Trophoblast cell (in vitro differentiated cells and primary cell): ENCODE results near the gene CYP2E1.
"Not testable (repeated sequence)": the region's sequence is repeated elsewhere in the genome, so short reads cannot be mapped to it uniquely, and the experiment has no call there.

Experiments
- DNase-seq, 2 donors: peaks; one replicate each; pipeline ENCODE4 v3.0.0-alpha.2; 2016
- H2AFZ ChIP-seq: 2 replicates; pipeline ENCODE4 v1.6.1; 2013; ENCODE audit warnings: low read length, moderate library complexity, mild to moderate bottlenecking; ENCODE audit not compliant: insufficient read depth, poor library complexity
- H2AK5ac ChIP-seq: 2 replicates; pipeline ENCODE4 v1.6.1; 2013; ENCODE audit warnings: mild to moderate bottlenecking, low read length
- H2BK120ac ChIP-seq: 2 replicates; pipeline ENCODE4 v1.6.1; 2013; ENCODE audit warnings: low read length, mild to moderate bottlenecking, moderate library complexity; ENCODE audit not compliant: insufficient read depth, poor library complexity
- H2BK12ac ChIP-seq: 2 replicates; pipeline ENCODE4 v1.6.1; 2013; ENCODE audit warnings: mild to moderate bottlenecking, low read length, moderate library complexity
- H2BK5ac ChIP-seq: 2 replicates; pipeline ENCODE4 v1.6.1; 2013; ENCODE audit warnings: low read length, low read depth, moderate library complexity, mild to moderate bottlenecking; ENCODE audit not compliant: poor library complexity
- H3K14ac ChIP-seq: 2 replicates; pipeline ENCODE4 v1.6.1; 2013; ENCODE audit warnings: mild to moderate bottlenecking, low read length
- H3K18ac ChIP-seq: 2 replicates; pipeline ENCODE4 v1.6.1; 2013; ENCODE audit warnings: mild to moderate bottlenecking, low read length
- H3K23ac ChIP-seq: 2 replicates; pipeline ENCODE4 v1.6.1; 2013; ENCODE audit warnings: low read length
- H3K27ac ChIP-seq: 2 replicates; pipeline ENCODE4 v1.5.1; 2013; ENCODE audit warnings: low read depth, mild to moderate bottlenecking, inconsistent platforms, low read length, moderate library complexity
- H3K27me3 ChIP-seq: 2 replicates; pipeline ENCODE4 v1.6.1; 2013; ENCODE audit warnings: inconsistent platforms, mild to moderate bottlenecking, low read length, moderate library complexity; ENCODE audit not compliant: insufficient read depth
- H3K36me3 ChIP-seq, 2 experiments: 1 replicate in 1 of 2; 2 replicates in 1 of 2; pipeline ENCODE4 v1.6.1; 2013; ENCODE audit warnings: low read length in 2 of 2, mild to moderate bottlenecking in 2 of 2, moderate library complexity in 1 of 2; ENCODE audit not compliant: insufficient read depth in 2 of 2, control insufficient read depth in 1 of 2
- H3K4ac ChIP-seq: 2 replicates; pipeline ENCODE4 v1.6.1; 2013; ENCODE audit warnings: low read depth, mild to moderate bottlenecking, low read length, moderate library complexity
- H3K4me1 ChIP-seq, 2 experiments: 1 replicate in 1 of 2; 2 replicates in 1 of 2; pipeline ENCODE4 v1.6.1; 2013; ENCODE audit warnings: low read length in 2 of 2, mild to moderate bottlenecking in 2 of 2, moderate library complexity in 1 of 2; ENCODE audit not compliant: insufficient read depth in 2 of 2, control insufficient read depth in 1 of 2
- H3K4me2 ChIP-seq: 2 replicates; pipeline ENCODE4 v1.6.1; 2013; ENCODE audit warnings: inconsistent platforms, mild to moderate bottlenecking, low read length, moderate library complexity
- H3K4me3 ChIP-seq: 2 replicates; pipeline ENCODE4 v1.5.1; 2013; ENCODE audit warnings: mild to moderate bottlenecking, low read depth, low read length, inconsistent platforms
- H3K79me1 ChIP-seq: one replicate; pipeline ENCODE4 v1.6.1; 2013; ENCODE audit warnings: low read length
- H3K79me2 ChIP-seq: 2 replicates; pipeline ENCODE4 v1.6.1; 2013; ENCODE audit warnings: low read length, mild to moderate bottlenecking; ENCODE audit not compliant: control insufficient read depth, insufficient read depth, poor library complexity
- H3K9ac ChIP-seq: 2 replicates; pipeline ENCODE4 v1.6.1; 2013; ENCODE audit warnings: mild to moderate bottlenecking, low read length
- H3K9me3 ChIP-seq: 2 replicates; pipeline ENCODE4 v1.6.1; 2013; ENCODE audit warnings: low read depth, mild to moderate bottlenecking, control low read depth, inconsistent platforms, low read length; ENCODE audit not compliant: insufficient read depth
- H4K12ac ChIP-seq: 2 replicates; pipeline ENCODE4 v1.6.1; 2013; ENCODE audit warnings: low read depth, mild to moderate bottlenecking, low read length, moderate library complexity
- H4K8ac ChIP-seq: 2 replicates; pipeline ENCODE4 v1.6.1; 2013; ENCODE audit warnings: low read depth, mild to moderate bottlenecking, low read length, moderate library complexity
- H4K91ac ChIP-seq: one replicate; pipeline ENCODE4 v1.6.1; 2013; ENCODE audit warnings: low read depth, mild to moderate bottlenecking, low read length, moderate library complexity
- WGBS: extraction: QIAGEN DNeasy Blood & Tissue Kit; methylation state at CpG from one replicate; pipeline ENCODE4 v1.1.7; 2013; ENCODE audit warnings: missing lambda C conversion rate; ENCODE audit not compliant: insufficient read length, insufficient coverage; ENCODE audit errors: extremely low coverage; 5-methylcytosine and 5-hydroxymethylcytosine counted together

CYP2E1 gene

GRCh38 chr10:133568831-133569527, 41.8 kb downstream of the CYP2E1 start:
- not testable (repeated sequence) for H2AK5ac ChIP-seq, H4K12ac ChIP-seq, H3K79me2 ChIP-seq, H3K27ac ChIP-seq, H2BK12ac ChIP-seq, H3K14ac ChIP-seq, H3K4me2 ChIP-seq, H3K9ac ChIP-seq, H3K4me1 ChIP-seq, H2BK120ac ChIP-seq, H3K27me3 ChIP-seq, H3K23ac ChIP-seq, H2BK5ac ChIP-seq, H3K79me1 ChIP-seq, H3K36me3 ChIP-seq, H2AFZ ChIP-seq, H4K8ac ChIP-seq, H3K4me3 ChIP-seq, H3K18ac ChIP-seq, H3K4ac ChIP-seq, DNase-seq, H4K91ac ChIP-seq
- WGBS: no CpG with 5 or more reads among the region's 80 CpGs
- peaks cover 40% of the 10 kb centered on the region for H3K9me3 ChIP-seq

DNA sequence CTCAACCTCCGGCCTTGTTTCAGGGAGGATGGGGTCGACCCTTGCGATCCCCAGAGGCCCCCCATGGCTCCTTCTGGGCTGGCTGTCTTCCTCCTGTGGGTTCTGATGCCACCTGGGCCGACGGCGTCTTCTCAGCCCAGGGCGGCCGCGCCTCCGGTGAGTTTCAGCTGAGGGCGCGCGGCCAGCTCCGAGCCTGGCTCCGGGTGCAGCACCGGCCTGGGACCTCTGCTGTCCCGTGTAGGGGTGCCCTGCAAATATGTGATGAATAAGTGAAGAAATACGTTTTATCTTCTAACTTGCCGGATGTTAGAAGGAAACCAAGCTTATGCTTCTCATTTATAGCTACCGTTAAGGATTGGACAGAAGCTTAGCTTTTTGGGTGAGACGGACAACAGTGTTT, 42.6 kb downstream of the CYP2E1 start:
- H2BK120ac ChIP-seq, H2AK5ac ChIP-seq, H3K27ac ChIP-seq, H3K4me3 ChIP-seq, H3K79me1 ChIP-seq, H4K8ac ChIP-seq, H2BK12ac ChIP-seq, H3K36me3 ChIP-seq, H3K27me3 ChIP-seq, H2BK5ac ChIP-seq, H3K4me1 ChIP-seq, H4K91ac ChIP-seq, H3K23ac ChIP-seq, DNase-seq, H3K4me2 ChIP-seq, H3K14ac ChIP-seq, H3K18ac ChIP-seq, H4K12ac ChIP-seq, H3K9ac ChIP-seq, H2AFZ ChIP-seq, H3K79me2 ChIP-seq, H3K4ac ChIP-seq: not testable (repeated sequence)
- H3K9me3 ChIP-seq: peaks cover 37% of the 10 kb centered on the region
- WGBS: no CpG with 5 or more reads among the region's 21 CpGs

DNA sequence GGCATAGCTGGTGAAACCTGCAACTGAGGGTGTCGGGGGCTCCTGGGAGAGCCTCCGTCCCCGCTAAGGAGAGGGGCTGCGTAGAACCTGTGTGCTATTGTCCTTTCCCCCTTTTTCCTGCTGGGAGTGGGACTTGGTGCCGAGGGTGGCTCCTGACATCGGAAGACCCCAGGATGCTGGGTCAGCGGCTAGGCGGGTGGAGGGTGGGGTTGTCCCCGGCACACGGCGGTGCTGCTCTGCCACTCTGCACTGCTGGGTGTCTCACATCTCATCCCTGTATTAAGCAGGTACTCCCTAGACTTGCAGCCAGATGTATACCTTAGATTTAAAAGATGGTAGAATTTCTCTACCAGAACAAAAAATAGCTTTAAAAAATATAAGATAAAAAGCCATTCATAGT, 44.9 kb downstream of the CYP2E1 start:
- peaks cover 24% of the 10 kb centered on the region for H3K9me3 ChIP-seq
- not testable (repeated sequence) for DNase-seq, H3K4me1 ChIP-seq, H3K9ac ChIP-seq, H4K8ac ChIP-seq, H3K79me1 ChIP-seq, H3K36me3 ChIP-seq, H3K27me3 ChIP-seq, H2BK12ac ChIP-seq, H4K91ac ChIP-seq, H2BK120ac ChIP-seq, H3K79me2 ChIP-seq, H3K18ac ChIP-seq, H3K23ac ChIP-seq, H2BK5ac ChIP-seq, H3K4ac ChIP-seq, H4K12ac ChIP-seq, H3K27ac ChIP-seq, H3K14ac ChIP-seq, H2AFZ ChIP-seq, H3K4me3 ChIP-seq, H2AK5ac ChIP-seq, H3K4me2 ChIP-seq
- WGBS: no CpG with 5 or more reads among the region's 11 CpGs

DNA sequence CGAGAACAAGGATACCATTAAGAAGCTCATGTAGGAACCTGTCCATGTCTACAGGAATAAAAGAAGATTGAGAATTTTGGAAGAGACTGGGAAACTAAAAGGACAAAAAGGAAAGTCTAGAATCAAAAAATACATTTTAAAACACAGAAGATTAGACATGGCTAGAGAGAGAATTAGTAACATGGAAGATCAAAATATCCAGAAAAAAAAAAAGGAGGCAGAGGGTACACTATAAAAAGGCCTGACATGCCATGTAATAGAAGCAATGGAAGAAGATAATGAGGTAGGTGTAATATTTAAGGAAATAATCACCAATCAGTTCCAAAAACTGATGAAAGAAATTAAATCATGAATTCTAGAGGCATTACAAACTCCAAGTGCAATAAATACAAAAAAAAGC, 46.3 kb downstream of the CYP2E1 start:
- H3K4me2 ChIP-seq, H2BK12ac ChIP-seq, H3K79me1 ChIP-seq, H2AFZ ChIP-seq, H3K79me2 ChIP-seq, H3K4me1 ChIP-seq, H3K27ac ChIP-seq, H2BK120ac ChIP-seq, H3K9ac ChIP-seq, H4K12ac ChIP-seq, H4K91ac ChIP-seq, H2BK5ac ChIP-seq, H3K36me3 ChIP-seq, H3K27me3 ChIP-seq, H3K18ac ChIP-seq, DNase-seq, H4K8ac ChIP-seq, H3K4me3 ChIP-seq, H3K14ac ChIP-seq, H2AK5ac ChIP-seq, H3K23ac ChIP-seq, H3K4ac ChIP-seq: not testable (repeated sequence)
- peaks cover 11% of the 10 kb centered on the region for H3K9me3 ChIP-seq
- WGBS: no CpG with 5 or more reads among the region's 1 CpG
